TTC549 (cell line): ENCODE results near the gene LSMEM2.

Source experiments
- FAIRE-seq: peaks from 2 replicates; lab custom pipeline; 2012; peaks lifted over from hg19 to GRCh38; lab: Jason Lieb, UNC

The LSMEM2 gene

DNA sequence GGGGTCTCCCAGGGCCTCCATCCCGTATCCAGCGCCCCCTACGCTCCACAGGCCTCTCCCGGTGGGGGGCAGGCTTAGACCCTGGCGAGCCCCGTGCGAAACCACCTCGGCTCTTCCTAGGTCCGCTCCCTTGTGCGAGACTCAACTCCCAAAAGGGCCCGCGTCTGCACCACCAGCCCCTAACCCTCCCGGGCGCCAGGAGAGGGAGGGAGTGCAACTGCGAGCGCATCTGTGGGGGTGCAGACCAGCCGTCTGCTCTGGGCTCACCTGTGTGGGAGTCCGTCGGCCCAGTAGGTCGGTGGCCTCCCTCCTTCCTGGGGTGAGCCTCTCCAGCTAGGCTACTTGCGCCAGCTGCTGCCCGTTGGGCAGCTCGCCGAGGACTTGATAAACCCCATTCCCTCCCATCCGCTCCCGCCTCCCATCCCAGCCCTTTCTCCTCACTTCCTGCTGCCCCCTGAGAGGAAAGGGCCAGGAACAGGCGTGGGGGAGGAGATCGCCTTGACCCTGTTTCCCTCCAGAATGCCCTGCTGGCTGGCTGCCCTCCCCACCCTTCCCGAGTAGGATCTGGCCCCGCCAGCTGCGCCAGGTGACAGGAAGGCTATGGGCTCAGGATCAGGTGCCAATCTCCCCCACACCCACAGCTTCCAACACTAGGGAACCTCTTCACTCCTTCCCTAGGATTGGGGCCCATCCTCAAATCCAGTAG, 43.7 kb downstream of the LSMEM2 start, which contains the start of gene HYAL2:
HYAL2 (minus strand) TSS at position 360 of the 706 bp plus-strand sequence. CDS start 2,256 bp downstream, outside the sequence.
- FAIRE-seq: no peak

DNA sequence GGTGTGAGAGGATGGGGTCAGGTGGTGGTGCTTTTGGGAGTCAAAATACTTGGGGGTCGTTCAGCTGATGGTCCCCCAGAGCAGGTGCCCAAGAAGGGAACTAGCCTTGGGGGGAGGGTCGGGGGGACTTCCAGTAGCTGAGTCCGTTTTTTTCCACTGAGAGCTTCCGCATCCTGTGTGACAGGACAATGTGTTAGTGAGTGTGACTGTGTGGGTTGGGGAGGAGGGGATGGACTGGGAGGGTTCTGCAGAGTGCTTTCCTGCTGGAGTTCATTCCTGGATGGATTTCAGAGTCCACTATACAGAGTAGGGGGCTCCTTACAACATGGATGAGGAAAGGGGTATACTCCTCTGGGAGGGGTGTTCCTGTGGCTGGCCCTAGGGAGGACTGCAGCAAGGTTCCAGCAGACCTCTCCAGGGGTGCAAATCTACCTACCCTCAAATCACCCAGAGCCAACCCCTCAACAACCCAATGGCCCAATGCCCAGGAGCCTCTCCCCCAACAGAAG, 44.3 kb downstream of the LSMEM2 start:
- FAIRE-seq: no peak

DNA sequence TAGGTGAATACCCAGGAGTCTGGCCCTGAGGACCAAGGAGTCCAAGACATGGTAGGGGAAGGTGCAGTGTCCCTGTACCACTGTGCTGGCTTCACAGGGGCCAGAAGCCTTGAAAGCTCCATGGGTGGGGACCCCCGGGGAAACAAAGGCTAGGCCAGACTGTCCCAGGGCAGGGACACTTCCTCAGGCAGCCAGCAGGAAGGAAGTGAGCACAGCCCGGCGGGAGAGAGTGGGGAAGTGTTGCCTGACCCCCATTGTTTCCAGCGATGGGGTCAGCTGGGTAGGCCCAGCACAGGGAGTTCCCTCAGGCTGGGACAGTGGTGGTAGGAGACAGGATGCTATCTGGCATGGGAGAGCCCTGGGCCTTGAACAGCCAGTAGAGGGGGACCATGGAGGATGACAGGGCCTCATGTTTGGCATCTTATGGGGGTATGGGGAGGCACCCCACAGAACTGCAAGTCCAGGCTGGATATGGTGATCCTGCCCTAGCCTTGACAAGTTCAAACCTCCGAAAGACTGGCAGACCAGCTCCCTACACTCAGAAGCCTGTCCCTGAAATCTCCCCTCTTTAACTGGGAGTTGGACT, 44.8 kb downstream of the LSMEM2 start:
- no peak for FAIRE-seq

DNA sequence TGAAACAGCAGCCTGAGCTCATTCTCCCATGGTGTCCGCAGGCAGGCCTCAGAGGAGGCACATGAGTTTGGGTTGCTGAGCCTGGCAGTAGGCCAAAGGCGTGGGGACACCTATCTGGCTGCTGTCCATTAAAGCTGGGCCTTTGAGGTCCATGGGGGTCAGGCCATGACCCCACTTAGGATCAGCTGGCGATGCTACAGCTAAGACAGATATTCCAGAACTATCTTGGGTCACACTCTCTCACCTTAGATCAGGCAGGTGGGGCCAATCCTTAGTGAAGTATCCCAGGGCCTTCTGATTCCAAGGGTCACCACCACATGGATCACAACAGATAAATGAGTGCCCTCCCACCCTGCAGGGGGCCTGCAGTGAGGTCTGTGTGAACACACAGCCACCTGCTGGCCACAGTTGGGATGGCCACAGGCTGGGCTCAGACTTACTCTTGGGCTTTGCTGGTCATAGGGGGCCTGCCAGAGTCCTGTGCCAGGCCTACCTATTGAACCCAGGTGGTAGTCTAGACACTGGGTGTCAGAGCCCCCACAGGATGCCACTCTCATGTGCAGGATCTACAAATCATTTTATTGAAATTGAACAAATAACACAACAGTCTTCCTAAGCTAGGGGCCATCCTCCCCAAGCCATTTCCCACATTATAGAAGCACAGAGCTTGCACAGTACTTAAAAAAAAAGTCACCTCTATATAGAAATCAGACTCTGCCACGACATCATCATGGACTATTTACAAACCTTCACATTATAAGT, 45.6 kb downstream of the LSMEM2 start:
- FAIRE-seq: no peak

DNA sequence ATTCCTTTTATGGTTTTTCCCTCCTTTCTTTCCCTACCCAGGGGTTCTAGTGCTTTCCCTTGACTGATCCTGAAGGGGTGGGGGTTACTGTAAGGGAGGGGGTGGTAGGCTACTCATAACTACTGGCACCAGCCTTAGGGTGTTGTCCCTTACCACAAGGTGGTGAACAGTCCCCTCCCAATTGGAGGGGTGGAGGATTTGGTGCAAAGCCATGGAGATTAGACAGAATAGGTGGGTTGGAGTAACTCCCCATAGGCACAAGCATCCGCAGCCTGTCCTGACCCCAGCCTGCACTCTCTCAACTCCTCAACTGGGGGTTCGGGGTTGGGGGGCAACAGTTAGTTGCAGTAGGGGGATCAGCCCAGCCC, 46.2 kb downstream of the LSMEM2 start:
- no peak for FAIRE-seq

DNA sequence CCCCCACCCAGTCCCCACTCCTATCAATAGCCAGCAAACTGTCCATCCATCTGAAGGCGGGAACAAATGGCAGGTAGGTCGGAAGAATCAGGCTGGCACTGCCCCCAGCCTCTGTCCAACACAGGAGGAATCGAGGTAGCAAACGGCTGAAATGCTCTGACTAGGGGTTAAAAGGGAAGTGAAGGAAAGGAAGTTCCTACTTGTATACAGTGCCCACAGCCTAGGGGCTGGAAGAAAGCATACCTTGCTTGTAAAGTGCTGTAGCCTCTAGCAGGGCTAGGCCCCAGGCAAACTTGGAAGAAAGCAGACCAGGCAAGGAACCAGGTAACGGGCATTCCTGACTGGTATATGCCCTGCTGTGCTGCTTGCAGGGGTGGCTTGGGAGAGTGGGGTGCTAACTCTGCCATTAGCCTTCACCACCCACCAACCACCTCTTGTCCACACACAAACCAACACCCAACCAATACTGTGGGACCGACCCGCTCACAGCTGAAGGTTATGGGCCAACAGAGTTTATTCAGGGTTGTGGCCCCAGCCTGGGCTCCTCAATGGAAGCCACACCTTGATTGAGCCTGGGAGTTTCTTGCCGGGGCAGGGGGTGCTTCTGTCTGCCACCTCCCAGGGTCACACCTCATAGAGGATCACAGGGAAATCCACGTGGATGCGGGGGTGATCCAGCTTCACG, 46.8 kb downstream of the LSMEM2 start:
- FAIRE-seq: no peak

DNA sequence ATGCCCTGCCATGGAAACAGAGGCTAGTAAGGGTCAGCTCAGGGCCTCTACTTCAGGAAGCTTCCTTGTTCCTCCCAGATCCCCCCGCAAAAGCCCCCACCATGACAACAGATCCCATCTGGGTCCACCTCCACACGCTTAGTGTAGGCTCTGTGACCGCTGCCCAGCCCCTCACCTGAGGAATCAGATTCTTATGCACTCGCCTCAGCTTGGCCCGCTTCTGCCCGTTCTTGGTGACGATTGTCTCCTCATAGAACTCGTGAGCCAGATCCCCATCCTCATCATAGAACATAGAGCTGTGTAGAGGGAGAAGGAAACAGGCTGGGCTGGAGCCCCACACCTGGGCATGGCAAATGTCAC, 47.3 kb downstream of the LSMEM2 start:
- FAIRE-seq: no peak

DNA sequence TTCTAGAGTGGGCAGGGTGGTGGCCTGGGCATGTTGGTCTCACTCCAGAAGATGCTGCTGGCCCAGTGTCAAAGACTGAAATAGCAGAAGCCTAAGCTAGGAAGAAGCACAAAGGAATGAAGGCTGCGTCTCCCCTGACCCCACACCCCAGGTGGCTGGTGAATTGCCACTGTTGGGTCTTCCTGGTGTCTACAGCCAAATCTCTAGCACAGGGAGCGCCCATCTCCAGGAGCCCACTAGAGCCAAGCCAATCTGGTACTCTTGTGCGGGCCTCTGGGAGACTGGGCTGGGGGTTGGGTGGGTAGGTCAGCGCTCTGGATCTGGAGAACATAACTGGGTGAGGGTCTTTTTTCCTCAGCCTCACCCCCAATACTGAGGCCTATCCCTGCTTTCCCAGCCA, 48.2 kb downstream of the LSMEM2 start:
- FAIRE-seq: no peak

DNA sequence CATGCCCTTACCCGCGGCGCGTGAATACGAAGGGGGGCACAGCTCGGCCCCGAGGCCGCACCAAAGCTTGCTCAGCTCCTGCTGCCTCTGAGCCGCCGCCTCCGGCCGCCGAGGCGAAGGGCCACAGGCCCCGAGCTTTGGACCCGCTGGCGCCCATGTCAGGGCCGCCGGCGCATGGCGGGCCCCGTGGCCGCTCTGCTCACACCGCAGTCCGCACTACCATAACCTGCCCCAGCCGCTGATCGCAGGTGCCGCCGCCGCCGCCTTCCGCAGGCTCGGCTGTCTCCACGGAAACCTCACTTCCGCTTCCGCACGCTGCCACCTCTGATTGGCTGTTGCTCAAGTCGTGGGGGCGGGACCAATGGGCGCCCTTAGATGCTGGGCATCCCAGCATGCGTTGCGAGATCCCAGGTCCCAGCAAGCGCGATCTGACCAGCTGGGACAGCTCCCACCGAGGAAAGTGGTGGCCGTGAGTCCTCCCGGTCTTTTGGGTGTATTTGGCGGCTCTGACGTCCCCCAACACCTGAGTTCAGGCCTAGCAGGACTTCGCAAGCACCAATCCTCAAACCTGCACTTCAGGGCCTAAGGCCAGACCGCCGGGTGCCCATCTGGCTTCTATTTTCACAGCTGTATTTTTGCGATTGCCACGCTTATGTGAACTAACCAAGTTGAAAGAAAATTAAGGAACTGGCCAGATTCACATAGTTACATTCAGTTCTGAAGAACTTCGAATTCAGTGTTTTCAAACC, 49.2 kb downstream of the LSMEM2 start, which contains the start of gene TUSC2:
TUSC2 (minus strand) TSS at position 281 of the 749 bp plus-strand sequence; CDS start at position 157, 124 bp downstream.
- FAIRE-seq: peak; percentile 77

DNA sequence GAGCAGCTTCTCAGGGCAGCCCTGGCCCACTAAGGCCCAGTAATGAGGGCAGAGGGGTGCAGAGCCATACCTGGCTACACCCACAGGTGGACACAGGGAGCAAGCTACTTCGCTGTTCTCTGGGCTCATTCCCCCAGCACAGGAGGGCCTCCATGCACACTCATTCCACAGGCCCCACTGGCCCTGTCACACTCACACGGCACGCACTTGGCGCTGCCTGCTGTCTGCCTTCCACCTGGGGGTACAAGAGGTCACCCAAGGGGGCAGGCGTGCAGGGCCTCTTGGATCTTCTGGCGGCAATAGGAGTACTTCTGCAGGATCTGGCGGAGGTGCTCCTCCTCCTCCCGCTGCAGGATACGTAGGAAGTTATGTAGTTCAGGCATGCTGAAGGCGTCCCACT, 51.4 kb downstream of the LSMEM2 start:
- no peak for FAIRE-seq

DNA sequence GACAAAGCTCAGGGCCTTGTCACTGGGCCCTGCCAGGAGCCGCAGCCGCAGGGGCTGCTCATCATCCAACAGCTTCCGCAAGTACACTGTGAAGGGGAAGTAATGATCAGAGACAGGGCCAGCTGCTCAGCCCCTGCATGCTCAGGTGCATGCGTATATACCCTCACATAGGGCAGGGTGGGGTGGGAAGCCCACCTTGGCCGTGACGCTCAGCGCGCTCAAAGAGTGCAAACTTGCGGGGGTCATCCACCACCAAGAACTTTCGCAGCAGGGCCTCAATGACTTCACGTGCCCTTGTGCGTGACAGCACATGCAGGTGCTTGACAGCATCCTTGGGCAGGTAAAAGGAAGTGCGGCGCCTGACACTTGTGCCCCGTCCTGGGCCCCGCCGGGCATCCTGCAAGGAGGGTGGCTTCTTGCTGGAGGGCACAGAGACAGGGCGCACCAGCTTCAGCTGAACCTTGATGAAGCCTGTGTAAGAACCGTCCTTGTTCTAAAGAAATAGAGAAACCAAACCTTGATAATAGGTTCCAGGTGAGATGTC, 52.5 kb downstream of the LSMEM2 start:
- no peak for FAIRE-seq

DNA sequence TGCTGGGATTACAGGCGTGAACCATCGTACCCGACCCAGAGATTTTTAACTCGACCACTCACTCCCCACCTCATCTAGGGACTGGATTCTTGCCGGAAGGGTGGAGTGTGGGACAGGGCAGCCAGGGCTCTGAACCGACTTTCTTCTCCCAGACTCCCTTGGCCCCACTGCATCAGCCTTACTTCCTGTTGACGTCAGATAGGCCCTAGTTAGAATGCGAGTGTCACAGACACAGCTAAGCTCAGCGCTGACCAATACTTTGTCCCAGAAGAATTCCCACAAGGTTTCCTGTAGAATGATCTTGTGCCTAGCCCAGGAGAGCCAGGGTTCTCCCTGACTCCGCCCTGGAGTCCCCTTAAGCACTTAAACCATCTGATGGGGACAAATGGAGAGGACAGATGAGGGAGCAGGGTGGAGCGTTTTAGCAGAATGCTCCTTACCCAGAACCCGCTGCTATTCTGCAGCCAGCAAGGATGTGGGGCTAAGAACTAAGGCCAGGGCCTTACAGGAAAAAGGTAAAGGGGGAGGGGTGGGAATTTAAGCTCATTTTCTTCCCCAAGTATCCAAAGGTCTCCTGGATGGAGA, 54.9 kb downstream of the LSMEM2 start:
- FAIRE-seq: no peak

DNA sequence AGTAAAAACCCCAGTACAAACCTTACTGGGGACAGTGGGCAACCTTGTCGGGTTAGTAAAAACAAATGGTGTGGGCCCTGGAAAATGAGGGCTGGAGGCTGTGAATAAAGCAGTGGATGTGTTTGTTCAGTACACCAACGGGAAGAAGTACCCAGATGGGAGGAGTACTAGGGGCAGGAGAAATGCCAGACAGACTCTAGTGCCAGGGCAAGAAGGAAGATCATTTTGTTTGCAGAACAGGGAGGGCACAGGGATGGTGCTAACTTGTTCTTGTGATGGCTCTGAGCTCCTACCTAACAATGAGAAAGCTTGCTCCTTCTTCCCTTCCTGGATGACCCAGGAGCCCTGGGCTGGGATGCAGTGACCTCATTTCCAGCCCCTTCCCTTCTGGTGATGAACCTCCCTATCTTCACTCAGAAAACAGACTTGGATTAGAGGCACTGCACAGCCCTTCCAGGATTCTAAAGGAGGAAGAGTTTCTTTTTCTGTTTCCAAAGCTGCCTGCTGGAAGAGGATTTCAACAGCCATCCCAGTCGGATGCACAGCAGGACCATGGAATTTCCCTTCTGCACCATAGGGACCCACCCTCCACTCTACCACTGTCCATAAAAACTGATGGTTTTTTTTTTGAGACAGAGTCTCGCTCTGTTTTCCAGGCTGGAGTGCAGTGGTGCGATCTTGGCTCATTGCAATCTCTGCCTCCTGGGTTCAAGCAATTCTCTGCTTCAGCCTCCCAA, 55.6 kb downstream of the LSMEM2 start:
- no peak for FAIRE-seq

DNA sequence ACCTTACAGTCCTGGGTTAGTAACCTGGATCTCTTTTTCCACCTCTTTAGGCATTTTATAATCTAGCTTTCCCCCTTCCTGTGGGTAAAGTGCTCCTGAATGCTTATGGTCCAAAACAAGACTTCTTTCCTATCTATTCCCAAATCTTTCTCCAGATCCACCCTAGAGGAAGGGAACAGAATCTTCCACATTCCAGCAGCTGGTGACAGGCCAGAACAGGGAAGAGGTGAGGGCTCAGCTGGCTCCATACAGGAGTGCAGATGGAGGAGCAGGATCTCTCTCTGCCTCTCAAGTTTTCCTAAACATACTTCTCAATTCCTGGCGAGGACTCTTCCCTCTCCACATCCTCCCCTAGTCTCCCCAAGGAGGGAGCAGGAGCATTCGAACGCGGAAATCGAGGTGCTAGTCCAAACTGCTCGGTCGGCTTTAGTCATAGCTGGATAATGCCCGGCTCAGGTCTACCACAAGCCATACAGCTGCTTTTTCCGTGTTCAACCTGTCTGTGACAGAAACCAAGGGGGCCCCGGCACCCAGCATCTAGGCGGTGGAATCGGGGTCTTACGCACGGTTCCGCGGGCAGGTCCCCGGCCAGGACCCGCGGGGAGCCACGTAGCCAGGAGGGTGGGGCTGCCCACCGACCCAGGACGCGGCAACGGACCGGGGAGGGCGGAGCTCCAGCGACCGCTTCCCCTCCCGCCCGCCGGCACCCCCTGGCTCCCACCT, 57.7 kb downstream of the LSMEM2 start:
- no peak for FAIRE-seq

DNA sequence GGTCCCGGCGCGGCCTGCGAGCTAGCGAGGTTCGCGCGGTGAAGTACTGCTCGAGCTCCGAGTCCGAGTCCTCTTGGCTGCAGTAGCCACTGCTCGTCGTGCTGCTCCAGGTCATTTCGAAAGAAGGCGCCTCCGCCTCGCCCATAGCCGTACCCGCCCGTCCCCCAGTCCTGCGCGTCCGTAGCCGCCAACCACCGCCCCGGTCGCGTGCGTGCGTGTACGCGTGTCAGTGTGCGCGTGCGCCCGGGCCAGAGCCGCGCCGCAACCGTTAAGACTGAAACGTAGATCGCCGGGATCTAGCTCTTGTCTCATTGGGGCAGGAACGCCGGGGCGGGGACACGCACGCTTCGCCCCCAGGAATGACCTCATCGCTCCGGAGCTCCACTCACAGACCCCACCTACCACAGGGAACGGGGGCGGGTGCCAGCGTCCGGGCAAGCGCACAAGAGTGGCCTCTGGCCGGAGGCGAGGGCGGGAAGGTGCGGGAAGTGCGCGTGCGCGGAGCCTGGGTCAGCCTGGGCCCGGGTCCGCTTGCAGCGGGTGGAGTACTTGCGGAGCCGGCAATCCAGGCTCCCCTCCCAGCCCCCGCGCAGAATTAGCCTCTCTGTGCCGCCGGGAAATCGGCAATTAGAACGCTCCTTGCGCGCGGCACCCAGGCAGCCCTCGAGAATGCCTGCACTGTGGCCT, 58.4 kb downstream of the LSMEM2 start:
- peak; percentile 91 for FAIRE-seq
